AG04449 (cell line): Measurements from ENCODE around the gene ASCC1.

Source experiments
- CTCF ChIA-PET: fragments of 350-600 bp; formaldehyde crosslinking; extraction: SDS; loops from one replicate; lab custom pipeline; 2021; ENCODE audit warnings: antibody characterized with exemption; lab: Yijun Ruan, JAX
- POLR2A ChIA-PET: fragments of 400-600, 350-600 bp; formaldehyde crosslinking; extraction: SDS; loops from one replicate; lab custom pipeline; 2020; ENCODE audit warnings: antibody characterized with exemption, inconsistent platforms; lab: Yijun Ruan, JAX
- DNase-seq: peaks from one replicate; pipeline ENCODE4 v3.0.0-alpha.2; 2010; ENCODE audit warnings: low read depth, low spot score
- H3K4me3 ChIP-seq: 2 replicates; pipeline ENCODE4 v1.5.1; 2011; ENCODE audit warnings: low read depth, mild to moderate bottlenecking, control low read depth, low read length
- CTCF ChIP-seq: IDR thresholded peaks from one replicate; pipeline ENCODE4 v1.5.1; 2011; ENCODE audit warnings: mild to moderate bottlenecking, moderate library complexity, low read length, control low read depth, inconsistent platforms; ENCODE audit not compliant: insufficient read depth; ENCODE audit errors: missing control alignments

Gene ASCC1

GRCh38 chr10:72243822-72244437 lies 27.9 kb upstream of the ASCC1 start:
- CTCF ChIA-PET, result interaction anchor here (0.6 to 3.3 kb wide), 9 partner anchors 10 to 33 kb away, joined by 3 to 12 read pairs (median 4); partner anchors contain the start of gene ASCC1
- DNase-seq, result peak; percentile 84
- no peak overlapping the region for H3K4me3 ChIP-seq
- peak; percentile 48 for TF ChIP-seq CTCF
- POLR2A ChIA-PET, result interaction anchor here (0.6 to 1.3 kb wide), 4 partner anchors 21 to 53 kb away, joined by 3 to 5 read pairs (median 4); partner anchors contain the start of gene DDIT4

- no peak overlapping the region for H3K4me3 ChIP-seq
- TF ChIP-seq CTCF, result no peak
- POLR2A ChIA-PET, result interaction anchor here (1.3 kb wide), 1 partner anchor 32 kb away, joined by 4 read pairs; no protein-coding TSS in a partner anchor
- CTCF ChIA-PET, result interaction anchor here (1.0 to 2.0 kb wide), 3 partner anchors 13 to 26 kb away, joined by 3 to 7 read pairs (median 3); partner anchors contain the start of gene ASCC1
- DNase-seq, result no peak
Measured at GRCh38 chr10:72242675-72243074, 26.6 kb upstream of the ASCC1 start.

GRCh38 chr10:72241691-72242252 lies 25.7 kb upstream of the ASCC1 start:
- CTCF ChIA-PET, result interaction anchor here (0.6 to 1.6 kb wide), 3 partner anchors 9 to 18 kb away, joined by 3 to 4 read pairs (median 3); no protein-coding TSS in a partner anchor
- POLR2A ChIA-PET, result interaction anchor here (0.6 kb wide), 1 partner anchor 30 kb away, joined by 4 read pairs; no protein-coding TSS in a partner anchor
- no peak overlapping the region for H3K4me3 ChIP-seq
- TF ChIP-seq CTCF, result no peak
- DNase-seq, result no peak

- no peak overlapping the region for H3K4me3 ChIP-seq
- no peak for TF ChIP-seq CTCF
- ChIA-PET POLR2A (no interaction called here), CTCF (interaction anchor here (1.0 to 1.6 kb wide), 3 partner anchors 10 to 344 kb away, joined by 3 to 4 read pairs (median 4); no protein-coding TSS in a partner anchor)
- DNase-seq, result no peak
Measured at GRCh38 chr10:72240371-72240770, 24.3 kb upstream of the ASCC1 start.

GRCh38 chr10:72239409-72239808 lies 23.3 kb upstream of the ASCC1 start:
- H3K4me3 ChIP-seq, result no peak overlapping the region
- CTCF ChIA-PET, result interaction anchor here (1.0 to 1.6 kb wide), 2 partner anchors 17 to 343 kb away, joined by 3 to 4 read pairs; no protein-coding TSS in a partner anchor
- no peak for DNase-seq
- POLR2A ChIA-PET, result no interaction called here
- no peak for TF ChIP-seq CTCF
